GM21737 (cell line): ENCODE results near the gene KCNA2.

Source experiments
- ATAC-seq: cut with Tn5 transposase; IDR thresholded peaks from one replicate; pipeline ENCODE4 v1.9.1; 2021; ENCODE audit warnings: mild to moderate bottlenecking, moderate library complexity; ENCODE audit not compliant: unreplicated experiment

The KCNA2 gene

GRCh38 chr1:110630839-110631663 lies 24.9 kb upstream of the KCNA2 start:
- ATAC-seq = peak; percentile 55

GRCh38 chr1:110628323-110629105 lies 22.4 kb upstream of the KCNA2 start:
- no peak for ATAC-seq

DNA sequence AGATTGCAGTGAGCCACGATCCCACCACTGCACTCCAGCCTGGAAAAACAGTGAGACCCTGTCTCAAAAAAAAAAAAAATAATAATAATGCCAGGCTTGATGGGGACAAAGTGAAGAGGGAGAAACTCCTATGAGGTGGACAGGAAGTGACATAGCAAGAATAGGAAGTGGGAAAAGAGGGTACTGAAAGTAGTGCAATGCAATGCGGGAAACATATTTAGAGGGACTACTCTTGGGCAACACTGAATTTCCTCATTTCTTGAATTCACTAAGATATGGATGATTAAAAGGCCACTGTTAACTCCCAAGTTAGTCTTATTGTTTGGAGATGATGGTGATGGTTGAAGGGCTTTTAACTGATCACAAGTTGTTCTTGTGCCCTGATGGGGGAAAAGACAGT lies 21.6 kb upstream of the KCNA2 start:
- no peak for ATAC-seq

GRCh38 chr1:110626889-110627288 lies 20.7 kb upstream of the KCNA2 start:
- ATAC-seq = no peak

DNA sequence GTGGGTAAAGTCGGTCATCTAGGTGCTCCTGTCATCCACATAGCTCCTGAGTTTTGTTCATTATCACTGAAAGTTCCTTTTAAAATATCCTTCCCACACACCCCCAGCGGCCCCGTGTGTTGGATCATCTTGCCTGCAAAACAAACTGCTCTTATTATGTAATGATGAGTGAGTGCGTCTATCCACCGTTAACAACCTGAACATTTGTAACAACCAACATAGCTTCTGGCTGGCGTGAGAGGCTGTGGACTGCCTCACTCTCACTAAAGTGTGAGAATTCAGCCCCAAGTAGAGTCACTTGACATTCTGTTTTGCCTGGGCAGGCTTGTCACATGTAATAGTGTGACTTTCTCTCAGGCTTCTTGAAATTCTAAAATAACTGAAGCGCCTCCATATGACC lies 14.5 kb upstream of the KCNA2 start:
- ATAC-seq = no peak

DNA sequence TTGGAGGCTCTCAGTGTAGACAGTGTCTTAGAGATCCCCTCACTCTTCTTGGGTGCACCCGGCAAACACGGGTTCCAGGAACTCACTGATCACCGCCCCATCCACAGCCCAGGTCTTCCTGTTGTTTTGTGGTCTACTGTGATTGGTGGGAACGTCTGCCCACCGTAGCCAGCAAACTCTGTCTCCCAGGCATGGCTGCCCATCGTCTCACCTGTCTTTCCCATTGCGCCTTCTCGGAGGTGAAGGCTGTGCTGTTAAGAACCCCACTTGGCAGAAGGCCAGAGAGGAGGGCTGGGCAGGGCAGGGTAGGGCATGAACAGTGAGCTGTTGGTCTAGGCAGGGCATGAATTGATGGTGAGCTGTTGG lies 14.1 kb upstream of the KCNA2 start:
- no peak for ATAC-seq

- peak; percentile 63 for ATAC-seq
Measured at GRCh38 chr1:110619412-110620249, 13.5 kb upstream of the KCNA2 start.

DNA sequence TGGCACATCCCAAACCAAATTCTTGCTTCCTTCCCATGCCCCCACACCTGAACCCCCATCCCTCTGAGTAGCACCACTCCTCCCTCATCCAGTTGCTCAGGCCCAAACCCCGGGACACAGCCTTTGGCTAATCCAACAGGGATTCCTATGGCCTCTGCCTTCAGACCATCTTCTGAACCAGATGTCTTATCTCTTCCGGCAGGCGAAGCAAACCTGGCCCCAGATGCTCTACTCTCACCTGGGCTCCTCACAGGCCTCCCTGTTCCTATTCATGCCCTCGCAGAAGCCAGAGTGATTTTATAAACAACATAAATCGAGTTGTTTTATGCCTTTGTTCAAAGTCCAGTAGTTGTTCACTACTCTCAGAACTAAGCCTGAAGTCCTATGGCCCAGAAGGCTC lies 12.5 kb upstream of the KCNA2 start:
- no peak for ATAC-seq

- no peak for ATAC-seq
Measured at GRCh38 chr1:110617589-110617988, 11.4 kb upstream of the KCNA2 start.

GRCh38 chr1:110617116-110617515 lies 11.0 kb upstream of the KCNA2 start:
- ATAC-seq = no peak

DNA sequence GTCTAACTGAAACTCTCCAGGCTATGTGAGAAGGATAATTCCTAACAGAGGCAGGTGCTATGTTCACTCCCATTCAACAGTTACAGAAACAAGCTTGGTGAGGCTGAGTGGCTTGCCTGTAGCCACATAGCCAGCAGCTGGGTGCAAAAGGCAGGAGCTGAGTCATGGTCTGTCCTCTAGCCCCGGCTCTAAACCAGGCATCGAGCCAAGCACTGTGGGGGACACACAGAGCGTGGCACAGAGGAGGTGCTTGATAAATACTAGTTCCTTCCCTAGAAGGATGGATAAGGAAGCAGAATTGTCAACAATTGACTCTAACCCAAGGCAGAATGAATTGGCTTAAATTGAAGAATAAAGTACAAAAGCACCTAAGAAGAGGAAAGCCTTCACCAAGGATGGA lies 10.4 kb upstream of the KCNA2 start:
- no peak for ATAC-seq

DNA sequence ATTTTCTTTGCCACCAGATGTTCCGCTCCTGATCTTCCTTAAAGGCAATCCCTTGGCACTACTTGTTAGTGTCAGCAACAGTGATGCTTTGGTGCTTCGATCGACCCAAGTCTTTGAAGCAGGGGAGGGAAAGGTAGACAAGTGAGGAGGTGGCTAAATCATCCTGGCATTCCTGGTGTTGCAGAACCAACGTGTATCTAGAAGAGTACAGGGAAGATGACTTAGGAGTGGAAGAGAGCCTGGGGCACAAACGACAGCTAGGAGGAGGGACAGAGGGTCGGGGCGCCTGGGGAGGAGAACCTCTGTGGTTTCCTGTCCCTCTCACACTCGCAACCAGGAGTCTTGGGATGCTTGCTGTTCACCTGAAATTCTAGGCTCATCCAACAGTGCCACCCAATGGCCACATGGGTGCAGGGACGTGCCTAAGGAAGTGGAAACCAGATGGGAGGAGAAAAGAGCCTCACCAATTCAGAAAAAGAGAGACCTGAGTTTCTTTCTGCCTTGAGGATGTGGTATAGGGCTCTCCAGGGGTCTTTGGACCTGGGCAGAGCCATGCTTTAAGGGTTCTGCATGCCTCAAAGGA lies 9.5 kb upstream of the KCNA2 start:
- no peak for ATAC-seq

DNA sequence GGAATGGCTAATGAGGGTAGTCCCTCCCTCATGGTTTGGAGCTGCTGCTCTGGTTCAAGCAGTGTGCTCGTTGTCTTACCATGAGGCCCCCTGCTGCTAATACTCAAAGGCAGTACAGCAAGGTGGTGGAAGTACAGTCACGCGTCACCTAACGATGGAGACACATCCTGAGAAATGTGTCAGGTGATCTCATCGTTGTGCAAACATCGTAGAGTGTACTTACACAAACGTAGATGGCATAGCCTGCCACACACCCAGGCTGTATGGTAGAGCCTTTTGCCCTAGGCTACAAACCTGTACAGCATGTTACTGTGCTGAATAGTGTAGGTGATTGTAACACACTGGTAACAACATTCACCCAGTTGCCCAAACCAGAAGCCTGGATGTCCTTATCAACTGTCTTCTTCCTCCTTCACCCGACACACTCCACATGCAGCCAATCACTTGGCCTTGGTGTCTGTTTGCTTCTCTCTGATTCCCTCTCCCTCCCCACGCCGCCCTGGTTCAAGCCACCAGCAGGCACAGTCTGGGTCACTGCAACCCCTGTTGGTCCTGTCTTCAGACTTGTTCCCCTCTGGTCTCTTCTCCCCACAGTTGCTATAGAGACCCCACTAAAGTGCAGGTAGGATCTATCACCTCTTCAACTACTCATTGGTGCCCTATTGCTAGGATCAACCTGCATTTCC lies 6.0 kb upstream of the KCNA2 start:
- no peak for ATAC-seq

- ATAC-seq = no peak
Measured at GRCh38 chr1:110610696-110611286, 4.6 kb upstream of the KCNA2 start.

- no peak for ATAC-seq
Measured at GRCh38 chr1:110610084-110610483, 3.9 kb upstream of the KCNA2 start.

GRCh38 chr1:110608247-110608646 lies 2.1 kb upstream of the KCNA2 start:
- ATAC-seq = no peak

DNA sequence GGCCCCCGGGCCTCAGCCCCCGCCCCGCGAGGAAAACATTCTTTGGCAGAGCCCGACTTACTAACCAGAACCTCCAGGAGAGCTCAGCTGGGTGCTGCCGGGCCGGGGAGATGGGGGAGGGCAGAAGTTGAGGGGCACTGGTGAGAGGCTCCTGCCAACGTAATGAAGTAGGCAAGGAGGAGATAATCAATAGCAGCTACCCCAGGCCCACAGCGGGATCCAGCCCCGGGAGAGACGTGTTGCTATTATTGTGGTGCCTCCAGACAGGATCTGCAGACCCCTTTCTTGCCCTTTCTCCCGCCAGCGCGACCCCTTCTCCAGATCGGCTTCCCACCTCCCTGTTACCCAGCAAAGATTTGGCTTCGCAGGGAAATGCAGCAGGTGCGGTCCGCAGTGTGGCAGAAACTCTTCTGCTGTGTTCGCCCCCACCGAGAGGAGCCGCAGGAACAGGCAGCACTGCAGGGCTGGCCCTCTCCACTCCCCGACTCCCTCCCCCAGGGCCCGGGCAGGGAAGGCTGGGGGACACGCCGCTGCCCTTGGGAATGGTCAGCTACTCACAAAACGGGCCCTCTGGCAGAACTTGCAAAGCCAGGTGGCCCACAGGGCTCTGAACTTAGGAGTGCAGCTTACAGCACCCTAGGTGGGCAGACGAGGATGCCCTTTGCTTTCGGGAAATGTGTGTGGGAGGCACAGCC lies 1.5 kb upstream of the KCNA2 start:
- ATAC-seq = no peak

DNA sequence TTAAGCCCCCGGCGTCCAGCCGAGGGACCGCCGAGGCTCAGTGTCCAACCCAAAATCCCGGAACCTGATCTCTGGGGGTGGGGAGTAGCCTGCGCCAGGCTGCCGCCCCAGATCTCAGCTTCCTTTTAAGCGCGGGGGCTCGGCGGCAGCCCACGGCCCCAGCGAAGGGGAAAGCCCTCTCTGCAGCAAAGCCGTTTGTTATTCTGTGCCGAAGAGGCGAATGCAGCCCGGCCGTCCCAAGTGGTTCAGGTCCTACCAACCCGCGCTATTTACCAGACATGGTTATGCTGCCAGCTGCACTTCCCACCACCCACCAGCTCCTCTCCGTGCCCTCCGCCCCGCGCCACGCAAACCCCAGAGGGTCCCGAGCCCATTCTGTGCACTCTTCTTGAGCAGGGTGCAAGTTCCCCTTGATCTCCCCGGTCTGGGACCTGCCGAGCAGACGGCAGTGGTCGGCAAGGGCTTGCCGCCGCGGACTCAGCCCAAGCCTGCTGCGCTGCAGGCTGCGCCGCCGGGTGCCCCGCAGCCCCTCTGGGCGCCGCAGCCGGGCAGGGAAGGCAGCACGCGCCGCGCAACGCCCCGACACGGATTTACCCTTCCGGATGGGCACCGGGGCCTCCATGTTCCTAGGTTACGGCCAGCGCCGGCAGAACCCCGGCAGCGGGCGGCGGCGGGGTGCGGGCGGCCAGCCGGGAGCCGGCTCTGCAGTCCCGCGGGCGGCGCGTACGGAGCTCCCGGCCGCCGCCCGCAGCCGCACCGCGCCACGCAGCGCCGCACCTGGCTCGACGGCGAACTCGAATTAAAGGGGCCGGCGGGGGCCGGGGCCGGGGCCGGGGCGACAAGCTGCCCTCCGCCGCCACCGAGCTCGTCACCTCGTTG lies 738 bp upstream of the KCNA2 start:
- ATAC-seq = no peak

- ATAC-seq = no peak
Measured at GRCh38 chr1:110605446-110605845, 712 bp downstream of the KCNA2 start.
